NCI-H2029 treated with DMSO at 0.1 percent for 48 hours (cell line): ENCODE measurements around the gene ADRM1.

Experiments used
- DNase-seq: peaks from one replicate; lab custom pipeline; 2025; lab: John Stamatoyannopoulos, UW

ADRM1 gene

DNA sequence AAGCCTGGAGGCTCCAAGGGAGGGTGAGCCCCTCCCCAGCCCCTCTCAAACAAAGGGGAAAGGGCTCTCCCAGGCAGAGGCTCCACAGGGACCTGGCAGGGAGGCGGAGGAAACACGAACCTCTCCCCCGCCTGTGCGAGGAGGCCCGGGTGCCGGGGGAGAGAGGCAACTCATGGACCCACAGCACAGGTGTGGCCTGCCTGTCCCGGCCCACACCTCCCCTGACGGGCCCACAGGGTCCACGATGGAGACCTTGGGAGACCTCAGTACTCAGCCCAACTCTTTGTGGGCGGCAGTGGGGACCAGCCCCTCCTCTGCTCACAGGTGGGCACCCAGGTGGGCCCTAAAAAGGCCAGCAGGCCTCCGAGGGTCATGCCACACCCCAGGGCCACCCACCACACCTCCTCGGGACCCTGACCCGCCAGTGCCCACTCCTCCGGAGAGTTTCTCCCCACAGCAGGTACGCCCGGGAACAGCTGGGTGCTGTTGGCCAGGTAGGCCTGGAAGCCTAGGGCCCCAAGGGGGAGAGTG, 52.1 kb downstream of the ADRM1 start:
- no peak for DNase-seq

DNA sequence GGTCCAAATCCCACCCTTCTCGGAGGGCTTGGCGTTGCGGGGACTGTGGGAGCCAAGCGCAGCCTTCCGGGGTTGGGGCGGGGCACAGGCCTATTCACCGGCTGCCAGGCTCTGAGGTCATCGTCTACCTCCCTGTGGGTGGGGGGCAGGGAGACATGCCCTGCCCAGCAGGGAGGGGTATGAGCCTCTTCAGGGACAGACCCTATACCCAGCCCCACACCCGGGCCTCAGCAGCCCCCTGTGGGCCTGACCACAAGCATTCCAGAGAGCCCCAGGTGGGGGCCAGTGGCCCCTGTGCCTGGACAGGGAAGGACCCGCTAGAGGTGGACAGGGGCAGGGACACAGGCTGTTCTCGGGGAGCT, 52.7 kb downstream of the ADRM1 start:
- DNase-seq = peak; percentile 15

DNA sequence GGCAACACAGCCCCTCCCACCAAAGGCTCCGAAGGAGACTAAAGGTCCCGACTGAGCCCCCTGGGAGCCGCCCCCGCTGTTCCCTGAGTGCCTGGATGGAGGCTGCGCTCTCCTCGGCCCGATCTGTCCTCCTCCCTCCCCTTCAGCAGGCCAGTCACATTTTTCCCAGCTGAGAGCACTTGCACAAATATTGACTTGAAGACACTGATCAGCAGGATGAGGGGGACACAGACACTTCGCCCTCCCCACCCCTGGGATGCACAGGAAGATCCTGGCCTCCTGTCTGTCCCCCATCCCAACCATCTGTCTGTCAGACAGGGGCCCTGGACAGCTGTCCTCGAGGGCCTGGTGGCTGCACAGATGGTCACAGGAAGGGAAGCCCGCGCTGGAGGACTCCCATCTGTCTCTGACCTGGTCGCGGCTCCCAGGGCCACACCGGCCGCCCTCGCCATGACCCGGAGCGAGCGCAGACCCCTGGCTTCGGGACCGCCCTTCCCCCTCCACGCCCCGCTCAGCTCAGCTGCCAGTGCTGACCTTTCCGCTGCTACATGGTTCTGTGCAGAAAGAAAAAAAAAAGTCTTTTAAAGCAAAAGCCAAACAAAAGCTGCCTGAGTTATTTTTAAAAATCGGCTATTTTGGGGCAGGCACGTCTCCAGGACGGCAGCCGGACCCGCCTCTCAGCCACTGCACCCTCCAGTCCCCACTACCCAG, 53.2 kb downstream of the ADRM1 start:
- DNase-seq = no peak

DNA sequence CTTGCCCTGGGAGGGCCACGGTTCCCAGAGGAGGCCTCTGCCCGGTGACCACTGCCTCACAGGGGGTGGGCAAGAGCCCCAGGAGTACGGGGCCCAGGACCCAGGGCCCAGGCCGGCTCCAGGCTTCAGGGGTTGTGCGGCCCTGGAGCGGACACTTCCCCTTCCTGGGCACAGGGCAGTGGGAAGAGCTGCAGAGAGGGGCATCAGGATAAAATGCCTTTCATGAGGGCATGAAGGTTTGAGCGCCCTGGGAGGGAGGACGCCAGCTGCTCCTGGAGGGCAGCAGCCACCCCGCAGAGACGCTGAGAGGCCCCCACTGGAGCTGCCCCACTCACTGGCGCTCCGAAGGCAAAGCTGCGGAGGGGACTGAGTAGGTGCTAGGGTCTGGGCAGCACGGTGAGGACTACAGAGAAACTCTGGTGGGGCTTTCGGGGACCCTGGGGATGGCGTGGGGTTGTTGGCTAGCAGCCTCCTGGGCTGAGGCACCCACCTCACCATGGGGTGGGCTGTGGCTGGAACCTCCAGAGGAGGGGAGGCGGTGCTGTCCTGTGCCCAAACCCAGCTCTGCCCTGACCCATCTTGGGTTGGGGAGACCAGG, 53.9 kb downstream of the ADRM1 start:
- no peak for DNase-seq

DNA sequence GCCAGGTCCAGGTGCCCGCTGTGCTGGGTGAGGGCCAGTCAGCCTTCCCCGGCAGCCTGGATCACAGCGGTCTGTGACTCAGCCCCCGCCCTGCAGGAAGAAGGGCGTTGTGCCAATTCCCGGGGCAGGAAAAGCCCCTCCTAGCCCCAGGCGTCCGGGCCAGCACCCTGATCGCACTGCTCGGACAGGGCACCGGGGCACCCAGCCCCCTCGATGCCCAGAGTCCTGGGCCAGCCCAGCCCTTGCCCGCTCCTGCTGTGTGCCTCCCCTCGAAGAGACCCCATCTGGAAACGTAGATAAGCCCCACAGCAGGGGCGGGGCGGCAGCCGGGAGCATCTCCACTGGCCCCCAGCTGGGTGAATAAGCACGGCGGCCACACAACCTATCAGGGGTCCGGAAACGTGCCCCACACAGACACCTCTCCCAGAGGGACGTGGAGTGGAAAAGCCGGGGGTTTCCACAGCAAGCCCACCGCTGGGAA, 54.4 kb downstream of the ADRM1 start:
- DNase-seq = no peak

DNA sequence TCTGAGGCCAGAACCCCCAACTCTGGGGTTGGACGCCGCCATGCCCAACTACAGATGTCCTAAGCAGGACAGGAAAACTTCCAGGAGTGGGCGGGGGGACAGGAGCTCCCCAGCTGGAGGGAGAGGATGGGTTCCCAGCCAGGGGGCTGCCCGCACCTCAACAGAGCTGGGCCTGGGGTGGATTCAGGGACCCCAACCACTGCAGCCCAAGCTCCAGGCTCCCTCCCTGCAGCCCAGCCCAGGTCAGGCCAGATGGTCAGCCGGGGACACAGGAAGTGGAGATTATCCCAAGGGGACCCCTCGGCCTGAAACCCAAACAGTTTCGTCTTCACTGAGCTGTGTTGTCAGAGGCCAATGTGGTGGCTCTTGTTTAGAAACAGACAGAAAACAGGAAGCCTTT, 54.9 kb downstream of the ADRM1 start:
- no peak for DNase-seq
